Tibial artery (tissue), 4 donors: ENCODE data around the gene SMAD7.
A peak's percentile ranks its signal among the peaks of the same experiment; 100 is the strongest.

ENCODE experiments used
- DNase-seq, 2 donors: peaks; one replicate each; pipeline ENCODE4 v3.0.0-alpha.2; 2019
- H3K27ac ChIP-seq, 2 donors: fragments of 200-600 bp; sonication (generic) in 1 of 2; 1 replicate in 1 of 2; 2 replicates in 1 of 2; pipeline ENCODE4 v1.5.1; 2018 to 2019; ENCODE audit warnings: mild to moderate bottlenecking in 1 of 2
- H3K27me3 ChIP-seq, 2 donors: fragments of 200-600 bp; sonication (generic) in 1 of 2; one replicate each; pipeline versions ENCODE4 v1.5.1 to v1.6.0; 2016 to 2019
- H3K36me3 ChIP-seq, 3 donors: fragments of 200-600 bp; sonication (generic) in 2 of 3; one replicate each; pipeline ENCODE4 v1.5.1; 2016 to 2019; ENCODE audit warnings: mild to moderate bottlenecking in 2 of 3
- H3K4me1 ChIP-seq, 4 donors: fragments of 200-600 bp; sonication (generic) in 2 of 4; 1 replicate in 3 of 4; 2 replicates in 1 of 4; pipeline ENCODE4 v1.5.1; 2016 to 2019
- H3K4me3 ChIP-seq, 2 donors: fragments of 200-600 bp; sonication (generic) in 1 of 2; 1 replicate in 1 of 2; 2 replicates in 1 of 2; pipeline ENCODE4 v1.5.1; 2018 to 2019; ENCODE audit warnings: mild to moderate bottlenecking in 2 of 2
- H3K9me3 ChIP-seq, 3 donors: fragments of 200-600 bp; sonication (generic) in 1 of 3; one replicate each; pipeline ENCODE4 v1.5.1; 2016 to 2019
- intact Hi-C: fragments of 100-400 bp; cut with DNase I; formaldehyde crosslinking; loops from one replicate; pipeline ENCODE4 v1.15.0; 2023; ENCODE audit warnings: low total_unique reads
- TF ChIP-seq, protein P1 (sequence below), 2 experiments: fragments of 200-600 bp in 1 of 2; fragments of 450-650 bp in 1 of 2; IDR thresholded peaks; one replicate each; pipeline ENCODE4 v1.5.1; 2017 to 2019; ENCODE audit warnings: antibody characterized with exemption in 2 of 2, mild to moderate bottlenecking in 1 of 2, moderate library complexity in 1 of 2

The SMAD7 gene

DNA sequence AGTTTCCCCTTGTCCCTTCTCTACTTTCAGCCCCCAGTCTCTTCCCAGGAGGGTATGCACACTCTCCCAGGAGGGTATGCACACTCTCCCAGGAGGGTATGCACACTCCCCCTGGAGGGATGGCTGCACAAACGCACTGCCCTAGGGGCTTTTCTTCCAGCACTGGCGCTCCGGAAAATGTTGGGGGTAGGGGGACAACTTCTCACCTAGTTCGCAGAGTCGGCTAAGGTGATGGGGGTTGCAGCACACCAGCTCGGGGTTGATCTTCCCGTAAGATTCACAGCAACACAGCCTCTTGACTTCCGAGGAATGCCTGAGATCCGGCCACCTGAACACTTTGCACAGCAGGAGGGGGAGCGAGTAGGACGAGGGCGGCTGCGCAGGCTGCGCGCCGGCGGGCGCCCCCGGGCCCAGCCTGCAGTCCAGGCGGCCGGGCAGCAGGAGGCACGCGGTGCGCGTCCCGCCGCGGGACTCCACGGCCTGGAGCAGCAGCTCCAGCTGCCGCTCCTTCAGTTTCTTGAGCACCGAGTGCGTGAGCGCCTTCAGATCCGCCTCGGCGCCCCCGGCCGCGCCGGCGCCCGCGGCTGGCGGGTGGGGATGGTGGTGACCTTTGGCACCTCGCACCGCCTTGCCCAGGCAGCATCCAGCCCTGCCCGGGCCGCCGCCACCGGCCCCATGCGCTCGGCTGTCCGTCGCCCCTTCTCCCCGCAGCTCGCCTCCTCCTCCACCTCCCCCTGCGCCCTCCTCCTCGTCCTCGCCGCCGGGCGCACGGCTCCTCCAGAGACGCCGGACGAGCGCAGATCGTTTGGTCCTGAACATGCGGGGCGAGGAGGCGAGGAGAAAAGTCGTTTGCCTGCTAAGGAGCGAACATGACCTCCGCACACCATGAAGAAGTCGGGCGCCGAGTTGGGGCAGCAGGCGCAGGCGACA, 894 bp downstream of the SMAD7 start:
- Histone ChIP-seq H3K36me3 (peaks cover 0 to 17% (median 9%) of the 10 kb centered on the region in 3 donors), H3K27ac (peak overlapping the region; percentile 88 to 99), H3K4me1 (peaks cover 0 to 44% (median 35%) of the 10 kb centered on the region in 4 donors), H3K9me3 (no peaks in the 10 kb centered on the region), H3K27me3 (no peaks in the 10 kb centered on the region), H3K4me3 (peak overlapping the region; percentile 58 to 98)
- intact Hi-C loops: loop anchor here (5.0 to 10.0 kb wide), 3 partner anchors 168 to 537 kb away; partner anchors contain the start of gene C18orf32
- TF ChIP-seq, protein P1, sequence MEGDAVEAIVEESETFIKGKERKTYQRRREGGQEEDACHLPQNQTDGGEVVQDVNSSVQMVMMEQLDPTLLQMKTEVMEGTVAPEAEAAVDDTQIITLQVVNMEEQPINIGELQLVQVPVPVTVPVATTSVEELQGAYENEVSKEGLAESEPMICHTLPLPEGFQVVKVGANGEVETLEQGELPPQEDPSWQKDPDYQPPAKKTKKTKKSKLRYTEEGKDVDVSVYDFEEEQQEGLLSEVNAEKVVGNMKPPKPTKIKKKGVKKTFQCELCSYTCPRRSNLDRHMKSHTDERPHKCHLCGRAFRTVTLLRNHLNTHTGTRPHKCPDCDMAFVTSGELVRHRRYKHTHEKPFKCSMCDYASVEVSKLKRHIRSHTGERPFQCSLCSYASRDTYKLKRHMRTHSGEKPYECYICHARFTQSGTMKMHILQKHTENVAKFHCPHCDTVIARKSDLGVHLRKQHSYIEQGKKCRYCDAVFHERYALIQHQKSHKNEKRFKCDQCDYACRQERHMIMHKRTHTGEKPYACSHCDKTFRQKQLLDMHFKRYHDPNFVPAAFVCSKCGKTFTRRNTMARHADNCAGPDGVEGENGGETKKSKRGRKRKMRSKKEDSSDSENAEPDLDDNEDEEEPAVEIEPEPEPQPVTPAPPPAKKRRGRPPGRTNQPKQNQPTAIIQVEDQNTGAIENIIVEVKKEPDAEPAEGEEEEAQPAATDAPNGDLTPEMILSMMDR (IDR thresholded peaks at IDR 0.05): peak in 1 of 2 experiments; percentile 15
- no peak for DNase-seq

- Histone ChIP-seq H3K4me1 (peaks cover 0 to 44% (median 38%) of the 10 kb centered on the region in 4 donors), H3K36me3 (peaks cover 0 to 17% (median 9%) of the 10 kb centered on the region in 3 donors), H3K27me3 (no peaks in the 10 kb centered on the region), H3K9me3 (no peaks in the 10 kb centered on the region), H3K4me3 (peak overlapping the region; percentile 58 to 98), H3K27ac (peak overlapping the region; percentile 88 to 99)
- peak in 1 of 2 donors; percentile 44 for DNase-seq
- TF ChIP-seq, protein P1 (IDR thresholded peaks at IDR 0.05): no peak
- intact Hi-C loops: loop anchor here (10.0 kb wide), 1 partner anchor 274 kb away; no protein-coding TSS in a partner anchor
Measured at GRCh38 chr18:48949050-48949605, 1.6 kb downstream of the SMAD7 start.

DNA sequence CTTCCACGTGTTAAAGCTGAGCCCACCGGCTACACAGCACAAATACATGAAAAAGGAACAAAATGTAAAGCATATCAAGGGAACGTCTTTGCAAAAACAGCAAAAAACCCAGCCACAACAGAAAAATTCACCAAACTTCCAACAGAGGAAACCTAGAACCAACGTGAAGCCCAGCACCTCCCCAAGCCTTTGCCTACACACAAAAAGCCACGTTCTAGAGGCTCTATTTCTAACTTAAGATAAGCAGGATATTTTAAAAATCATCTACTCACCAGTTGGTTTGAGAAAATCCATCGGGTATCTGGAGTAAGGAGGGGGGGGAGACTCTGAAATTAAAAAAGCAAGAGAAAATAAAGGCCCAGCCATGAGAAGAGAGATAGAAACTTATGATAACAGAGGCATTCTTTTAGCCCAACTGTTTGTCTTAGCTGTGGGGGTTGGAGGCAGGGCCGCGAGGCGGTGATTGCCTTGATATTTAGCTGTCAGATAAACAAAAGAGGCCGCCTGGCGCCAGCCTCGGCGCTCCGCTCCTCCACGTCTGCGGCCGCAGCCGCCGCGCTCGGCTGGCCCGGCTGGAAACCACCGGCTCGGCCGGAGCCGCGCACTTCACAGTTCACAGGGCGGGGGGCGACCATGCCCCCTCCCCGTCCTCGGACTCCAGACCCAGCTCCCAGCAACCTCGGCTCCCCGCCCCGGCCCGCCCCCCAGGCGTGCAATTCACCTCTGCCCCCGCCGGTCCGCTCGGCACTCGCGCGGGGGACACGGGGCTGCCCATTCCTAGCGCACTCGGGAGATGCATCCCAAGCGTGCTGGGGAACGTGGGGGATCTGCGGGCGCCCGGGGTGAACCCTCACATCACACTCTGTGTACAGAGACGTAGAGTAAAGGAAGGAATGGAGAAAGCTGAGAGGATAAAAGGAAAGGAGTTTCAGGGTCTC, 2.4 kb downstream of the SMAD7 start:
- H3K27me3 ChIP-seq: no peaks in the 10 kb centered on the region
- H3K9me3 ChIP-seq: no peaks in the 10 kb centered on the region
- peaks cover 0 to 44% (median 38%) of the 10 kb centered on the region in 4 donors for H3K4me1 ChIP-seq
- H3K4me3 ChIP-seq: peak overlapping the region; percentile 58 to 98
- intact Hi-C loops: loop anchor here (10.0 kb wide), 1 partner anchor 274 kb away; no protein-coding TSS in a partner anchor
- H3K36me3 ChIP-seq: peaks cover 0 to 17% (median 9%) of the 10 kb centered on the region in 3 donors
- TF ChIP-seq, protein P1 (IDR thresholded peaks at IDR 0.05): no peak
- peak overlapping the region; percentile 88 to 99 for H3K27ac ChIP-seq
- no peak for DNase-seq

- no peak for DNase-seq
- intact Hi-C loops: loop anchor here (10.0 kb wide), 1 partner anchor 273 kb away; no protein-coding TSS in a partner anchor
- peak overlapping the region; percentile 88 to 99 for H3K27ac ChIP-seq
Measured at GRCh38 chr18:48947560-48947959, 3.2 kb downstream of the SMAD7 start.

More at GRCh38 chr18:48947560-48947959, 3.2 kb downstream of the SMAD7 start:
- TF ChIP-seq, protein P1 (IDR thresholded peaks at IDR 0.05): no peak
- H3K27me3 ChIP-seq: no peaks in the 10 kb centered on the region
- H3K4me1 ChIP-seq: peaks cover 0 to 46% (median 40%) of the 10 kb centered on the region in 4 donors
- no peaks in the 10 kb centered on the region for H3K9me3 ChIP-seq
- peaks cover 0 to 18% (median 9%) of the 10 kb centered on the region in 3 donors for H3K36me3 ChIP-seq
- H3K4me3 ChIP-seq: peak overlapping the region; percentile 58 to 98
